HFF-Myc (cell line): ENCODE measurements around the gene BEND4.
"Not testable (repeated sequence)": the region's sequence is repeated elsewhere in the genome, so short reads cannot be mapped to it uniquely, and the experiment has no call there.

Experiments used
- DNase-seq: peaks from one replicate; pipeline ENCODE4 v3.0.0-alpha.2; 2011; ENCODE audit warnings: low read depth; ENCODE audit errors: extremely low read depth
- H3K4me3 ChIP-seq: replicated peaks from 2 replicates; pipeline ENCODE4 v1.5.1; 2011; ENCODE audit warnings: low read depth, mild to moderate bottlenecking, control low read depth, low read length
- TF ChIP-seq, protein P1 (sequence below): IDR thresholded peaks from 2 replicates; pipeline ENCODE4 v1.5.1; 2012; ENCODE audit warnings: mild to moderate bottlenecking, low read depth, low read length, control low read depth; ENCODE audit errors: missing control alignments

The BEND4 gene

DNA sequence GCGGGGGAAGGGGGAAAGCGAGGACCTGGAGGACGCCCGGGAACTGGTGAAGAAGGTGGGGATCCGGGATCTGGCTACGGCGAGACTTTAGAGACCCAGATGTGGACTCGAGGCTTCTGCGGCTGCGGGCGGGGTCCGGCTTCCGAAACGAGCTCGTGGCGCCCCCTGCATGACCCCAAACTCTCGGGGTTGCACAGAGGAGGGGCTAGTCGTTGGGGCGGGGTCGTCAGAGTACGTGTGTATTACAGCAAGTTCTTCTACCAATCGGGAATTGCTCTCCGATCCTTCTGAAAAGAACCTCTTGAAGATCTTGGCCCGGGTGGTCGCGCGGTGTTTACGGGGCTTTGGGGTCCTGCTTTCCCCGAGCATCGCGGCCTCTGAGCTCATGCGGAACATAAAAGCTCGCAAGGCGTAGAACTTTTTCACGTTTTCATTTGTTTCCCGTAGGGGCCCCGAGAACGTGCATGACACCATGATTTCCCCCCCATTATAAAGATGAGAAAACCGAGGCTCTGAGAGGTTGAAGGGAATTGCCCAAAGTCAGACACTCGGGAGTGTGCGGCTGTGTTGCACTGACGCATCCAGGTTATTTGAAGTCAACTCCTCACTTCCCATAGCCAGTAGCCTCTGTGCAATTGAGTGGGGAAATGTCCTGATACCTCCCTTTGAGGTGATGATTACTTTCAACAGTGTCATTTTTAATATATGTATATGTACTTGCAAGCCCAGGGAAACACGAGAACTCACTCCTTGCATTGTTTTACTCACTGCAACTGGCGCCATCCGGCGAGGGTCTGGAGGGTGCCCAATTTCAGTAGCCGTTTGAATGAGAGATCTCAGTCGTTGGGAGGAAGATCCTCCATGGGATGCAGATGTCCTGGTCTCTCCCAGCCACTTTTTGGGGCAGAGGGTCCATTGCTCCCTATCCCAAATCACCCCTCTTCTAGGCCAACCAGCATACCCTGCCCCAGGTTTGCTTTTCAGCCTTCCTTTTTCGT is at the start of gene BEND4:
Gene BEND4 (minus strand): TSS at position 149 of the 998 bp plus-strand sequence. CDS start 512 bp downstream, outside the sequence.
- no peak within 1 kb of the TSS for H3K4me3 ChIP-seq
- TF ChIP-seq, protein P1, sequence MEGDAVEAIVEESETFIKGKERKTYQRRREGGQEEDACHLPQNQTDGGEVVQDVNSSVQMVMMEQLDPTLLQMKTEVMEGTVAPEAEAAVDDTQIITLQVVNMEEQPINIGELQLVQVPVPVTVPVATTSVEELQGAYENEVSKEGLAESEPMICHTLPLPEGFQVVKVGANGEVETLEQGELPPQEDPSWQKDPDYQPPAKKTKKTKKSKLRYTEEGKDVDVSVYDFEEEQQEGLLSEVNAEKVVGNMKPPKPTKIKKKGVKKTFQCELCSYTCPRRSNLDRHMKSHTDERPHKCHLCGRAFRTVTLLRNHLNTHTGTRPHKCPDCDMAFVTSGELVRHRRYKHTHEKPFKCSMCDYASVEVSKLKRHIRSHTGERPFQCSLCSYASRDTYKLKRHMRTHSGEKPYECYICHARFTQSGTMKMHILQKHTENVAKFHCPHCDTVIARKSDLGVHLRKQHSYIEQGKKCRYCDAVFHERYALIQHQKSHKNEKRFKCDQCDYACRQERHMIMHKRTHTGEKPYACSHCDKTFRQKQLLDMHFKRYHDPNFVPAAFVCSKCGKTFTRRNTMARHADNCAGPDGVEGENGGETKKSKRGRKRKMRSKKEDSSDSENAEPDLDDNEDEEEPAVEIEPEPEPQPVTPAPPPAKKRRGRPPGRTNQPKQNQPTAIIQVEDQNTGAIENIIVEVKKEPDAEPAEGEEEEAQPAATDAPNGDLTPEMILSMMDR: no peak
- DNase-seq: no peak

DNA sequence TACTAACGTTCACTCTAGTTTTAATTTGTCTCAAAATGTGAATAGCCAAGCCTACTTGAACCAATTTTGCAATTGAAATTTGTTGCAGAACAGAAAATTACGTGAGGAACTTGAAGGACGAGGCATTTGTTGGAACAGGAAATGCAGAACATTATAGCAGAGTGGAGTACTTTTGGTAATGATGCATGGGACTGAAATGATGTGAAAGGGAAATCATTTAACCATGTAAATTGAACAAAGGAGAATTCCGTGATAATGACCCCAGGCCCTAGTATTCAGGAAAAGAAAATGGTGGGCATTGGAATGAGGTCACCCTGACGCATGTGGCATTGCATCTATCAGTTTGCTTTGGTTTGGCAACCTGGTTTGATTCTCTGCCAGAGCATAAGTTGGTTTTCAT is 44.9 kb upstream of the BEND4 start:
- no peak for DNase-seq
- TF ChIP-seq, protein P1: no peak
- no peak overlapping the region for H3K4me3 ChIP-seq

DNA sequence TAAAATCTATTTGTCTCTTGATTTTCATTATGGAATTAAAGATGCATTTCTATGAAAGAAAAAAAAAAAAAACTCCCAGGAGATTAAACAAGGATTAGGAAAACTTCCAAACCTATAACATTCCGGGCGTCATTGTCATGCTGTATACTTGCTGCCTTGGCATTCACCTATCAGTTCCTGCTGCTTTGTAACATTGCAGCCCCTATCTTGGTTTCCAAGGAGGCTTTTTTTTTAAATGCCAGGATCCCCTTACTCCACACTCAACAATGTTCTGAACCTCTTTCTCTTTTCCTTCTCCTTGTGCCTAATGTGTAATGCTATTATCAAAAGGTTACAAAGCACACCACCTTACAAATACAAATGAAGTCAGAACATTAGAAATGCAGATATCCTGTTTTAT is 20.5 kb upstream of the BEND4 start:
- no peak for DNase-seq
- TF ChIP-seq, protein P1: no peak
- no peak overlapping the region for H3K4me3 ChIP-seq

DNA sequence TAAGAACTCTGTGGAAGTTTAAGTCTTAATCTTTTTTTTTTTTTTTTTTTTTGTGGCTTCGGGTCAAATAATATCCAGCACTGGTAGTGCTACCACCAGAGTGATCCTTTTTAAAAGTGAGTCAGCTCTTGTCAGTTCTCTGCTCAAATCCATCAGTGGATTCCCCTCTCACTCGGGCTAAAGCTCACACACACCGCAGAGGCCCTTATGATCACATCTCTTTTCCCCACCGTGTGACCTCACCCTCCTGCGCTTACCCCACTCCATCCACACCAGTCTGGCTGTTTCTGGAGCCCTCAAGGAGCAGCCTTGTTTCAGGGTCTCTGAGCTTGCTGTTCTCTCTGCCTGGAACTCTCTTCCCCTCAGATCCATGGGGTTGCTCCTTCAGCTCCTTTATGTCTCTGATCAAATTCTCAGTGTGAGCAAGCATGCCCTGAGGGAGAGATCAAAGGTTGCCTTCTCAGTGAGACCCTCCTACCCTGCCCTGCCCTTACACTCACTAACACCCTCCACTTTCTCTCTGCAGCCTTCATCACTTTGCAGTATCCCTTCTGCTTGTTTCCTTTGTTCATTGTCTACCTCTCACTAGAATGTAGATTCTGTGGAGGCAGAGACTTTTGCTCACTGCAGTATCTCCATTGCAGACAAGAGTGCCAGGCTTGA is 19.8 kb upstream of the BEND4 start:
- no peak for DNase-seq
- no peak overlapping the region for H3K4me3 ChIP-seq
- TF ChIP-seq, protein P1: no peak

DNA sequence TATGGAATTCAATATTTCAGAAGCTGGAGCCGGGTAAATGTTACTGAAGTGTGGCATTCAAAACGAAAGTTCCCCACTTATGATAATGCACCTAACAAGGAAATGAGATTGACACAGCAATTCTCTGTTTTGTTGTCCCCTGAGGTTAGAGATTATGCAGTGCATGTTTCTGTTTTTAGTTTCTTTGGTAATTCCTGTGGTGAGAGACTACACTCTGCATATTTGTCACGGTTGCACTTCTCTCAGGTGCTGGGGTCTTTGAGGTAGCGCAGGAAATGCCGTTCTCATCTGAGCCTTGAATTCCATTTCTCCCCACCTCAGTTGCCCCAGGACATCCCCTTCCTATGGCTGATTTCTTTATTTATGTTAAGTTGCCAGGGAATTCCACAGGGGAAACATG is 15.3 kb upstream of the BEND4 start:
- no peak for DNase-seq
- TF ChIP-seq, protein P1: no peak
- no peak overlapping the region for H3K4me3 ChIP-seq

DNA sequence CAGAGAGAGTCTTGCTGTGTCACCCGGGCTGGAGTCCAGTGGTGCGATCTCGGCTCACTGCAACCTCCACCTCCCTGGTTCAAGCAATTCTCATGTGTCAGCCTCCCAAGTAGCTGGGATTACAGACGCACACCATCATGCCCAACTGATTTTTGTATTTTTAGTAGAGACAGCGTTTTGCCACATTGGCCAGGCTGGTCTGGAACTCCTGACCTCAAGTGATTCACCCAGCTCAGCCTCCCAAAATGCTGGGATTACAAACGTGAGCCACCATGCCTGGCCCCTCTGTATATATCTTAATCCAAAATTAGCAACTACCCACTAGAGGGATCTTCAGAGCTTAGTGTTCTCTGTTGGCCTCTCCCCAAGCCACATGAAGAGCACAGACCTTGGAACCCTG is 13.7 kb upstream of the BEND4 start:
- DNase-seq, H3K4me3 ChIP-seq: not testable (repeated sequence)
